K562 (cell line): ENCODE results near the gene ZCCHC14. TPM values are rescaled to one million over a fixed set of nuclear protein-coding genes. Genes with fewer than 3 reads are reported as not detected.

ENCODE experiments used
- C11orf30 ChIP-seq: fragments of 450-650 bp; IDR thresholded peaks from 2 replicates; pipeline ENCODE4 v1.6.1; 2016; ENCODE audit warnings: low read depth, mild to moderate bottlenecking
- CBX1 ChIP-seq: sonication (generic); IDR thresholded peaks from 2 replicates; pipeline ENCODE4 v1.6.1; 2016; ENCODE audit warnings: antibody characterized with exemption, low read depth, mild to moderate bottlenecking
- EWSR1 ChIP-seq: fragments of 450-650 bp; IDR thresholded peaks from 2 replicates; pipeline ENCODE4 v1.6.1; 2018; ENCODE audit warnings: borderline replicate concordance, mild to moderate bottlenecking, low read depth, moderate library complexity; ENCODE audit not compliant: partially characterized antibody
- HNRNPK ChIP-seq: fragments of 200-400 bp; formaldehyde crosslinking; IDR thresholded peaks from one replicate; pipeline ENCODE4 v1.6.1; 2018; ENCODE audit warnings: mild to moderate bottlenecking, low read depth, low read length; ENCODE audit not compliant: poor library complexity, severe bottlenecking
- HNRNPUL1 ChIP-seq: fragments of 200-400 bp; formaldehyde crosslinking; IDR thresholded peaks from 2 replicates; pipeline ENCODE4 v1.6.1; 2017; ENCODE audit warnings: low read length
- JUND ChIP-seq, 2 experiments: IDR thresholded peaks; 2 replicates in 1 of 2; 3 replicates in 1 of 2; pipeline ENCODE4 v1.6.1; 2011; ENCODE audit warnings: borderline replicate concordance in 2 of 2, low read depth in 2 of 2, low read length in 2 of 2, improper control_type of control experiment in 1 of 2, missing biosample characterization in 1 of 2, missing genetic modification characterization in 1 of 2, missing genetic modification reagents in 1 of 2
- MCM5 ChIP-seq: fragments of 450-650 bp; IDR thresholded peaks from 2 replicates; pipeline ENCODE4 v1.6.1; 2016; ENCODE audit warnings: low read depth
- MCM7 ChIP-seq, 2 experiments: fragments of 450-650 bp; IDR thresholded peaks; 2 replicates each; pipeline ENCODE4 v1.6.1; 2016 to 2018
- PML ChIP-seq: IDR thresholded peaks from 2 replicates; pipeline ENCODE4 v1.6.1; 2012; ENCODE audit warnings: low read length, inconsistent platforms
- PRMT5 ChIP-seq: sonication (generic); formaldehyde crosslinking; IDR thresholded peaks from 2 replicates; pipeline ENCODE4 v1.5.0; 2020; ENCODE audit warnings: missing genetic modification reagents
- SETDB1 ChIP-seq: IDR thresholded peaks from one replicate; pipeline ENCODE4 v1.6.1; 2012; ENCODE audit warnings: low read length, control low read depth, inconsistent platforms
- SMAD4 ChIP-seq: fragments of 250-450 bp; sonication (Bioruptor Pico); conservative IDR thresholded peaks from 2 replicates; pipeline ENCODE4 v1.8.0; 2021; ENCODE audit warnings: inconsistent platforms, mild to moderate bottlenecking, moderate library complexity
- SRSF7 ChIP-seq: fragments of 200-400 bp; formaldehyde crosslinking; optimal IDR thresholded peaks from 2 replicates; pipeline ENCODE3; 2017; ENCODE audit warnings: mild to moderate bottlenecking, low read depth, low read length
- TBP ChIP-seq: optimal IDR thresholded peaks from 2 replicates; pipeline ENCODE3; 2011; ENCODE audit warnings: low read depth, low read length, improper control_type of control experiment
- TEAD4 ChIP-seq, 2 experiments: sonication (generic) in 1 of 2; formaldehyde crosslinking in 1 of 2; IDR thresholded peaks; 2 replicates each; pipeline versions ENCODE4 v1.6.1 to v1.8.0; 2012 to 2022; ENCODE audit warnings: borderline replicate concordance in 1 of 2, inconsistent platforms in 1 of 2, low read length in 1 of 2, mild to moderate bottlenecking in 1 of 2, missing genetic modification reagents in 1 of 2
- ZFX ChIP-seq: sonication (generic); formaldehyde crosslinking; IDR thresholded peaks from 2 replicates; pipeline ENCODE4 v1.8.0; 2022; ENCODE audit warnings: mild to moderate bottlenecking, missing genetic modification reagents, moderate library complexity
- ZNF23 ChIP-seq: fragments of 250-450 bp; sonication (Bioruptor Pico); IDR thresholded peaks from 2 replicates; pipeline ENCODE4 v1.4.0; 2020; ENCODE audit warnings: mild to moderate bottlenecking
- ZNF354B ChIP-seq: fragments of 250-450 bp; sonication (Bioruptor Pico); IDR thresholded peaks from 2 replicates; pipeline ENCODE4 v1.4.0; 2020
- ZNF695 ChIP-seq: fragments of 450-650 bp; formaldehyde crosslinking; IDR thresholded peaks from 2 replicates; pipeline ENCODE4 v1.4.0; 2020; ENCODE audit warnings: mild to moderate bottlenecking, moderate library complexity
- ZNF717 ChIP-seq: fragments of 250-450 bp; sonication (Bioruptor Pico); IDR thresholded peaks from 2 replicates; pipeline ENCODE4 v1.5.0; 2021
- polyA plus RNA-seq, 8 experiments: library from polyadenylated mRNA; depleted of rRNA in 4 of 8; stranded (reverse) in 5 of 8; unstranded in 3 of 8; fragments of >200 nt; fragmentation: Nextera tagmentation in 2 of 8; fragmentation: Illumina TruSeq in 1 of 8; extraction: Ambion mirVana in 2 of 8; extraction: Trizol in 1 of 8; gene quantifications; 2 replicates each; pipeline versions ENCODE4 v1.2.1 to v1.2.3, GENCODE V29; 2011 to 2014; ENCODE audit warnings: inconsistent platforms in 1 of 8, missing spikeins in 1 of 8
- total RNA-seq, 7 experiments: library from RNA; depleted of rRNA in 6 of 7; stranded (reverse); fragments of >200 nt in 6 of 7; fragmentation: Illumina TruSeq in 2 of 7; extraction: Trizol in 2 of 7; gene quantifications; 2 replicates each; pipeline versions ENCODE4 v1.2.1 to v1.2.3, GENCODE V29; 2011 to 2021; ENCODE audit warnings: low replicate concordance in 1 of 7
- TF ChIP-seq, protein P1 (sequence below): fragments of 150-350 bp; IDR thresholded peaks from 2 replicates; pipeline ENCODE4 v1.6.1; 2014; ENCODE audit warnings: low read depth, mild to moderate bottlenecking, low read length, borderline replicate concordance
- TF ChIP-seq, protein P2 (sequence below), 2 experiments: IDR thresholded peaks in 1 of 2; conservative IDR thresholded peaks in 1 of 2; 2 replicates each; pipeline ENCODE4 v1.6.1; 2016; ENCODE audit warnings: low read depth in 2 of 2, mild to moderate bottlenecking in 1 of 2, missing compliant biosample characterization in 1 of 2, missing genetic modification characterization in 1 of 2, moderate library complexity in 1 of 2

Gene ZCCHC14
- total and polyA plus RNA-seq, 9 of the 15 experiments (the other 6 are each of a cell fraction or from before 2014, with no cell fraction given), result 1.5 to 12.4 (median 2.9) TPM

DNA sequence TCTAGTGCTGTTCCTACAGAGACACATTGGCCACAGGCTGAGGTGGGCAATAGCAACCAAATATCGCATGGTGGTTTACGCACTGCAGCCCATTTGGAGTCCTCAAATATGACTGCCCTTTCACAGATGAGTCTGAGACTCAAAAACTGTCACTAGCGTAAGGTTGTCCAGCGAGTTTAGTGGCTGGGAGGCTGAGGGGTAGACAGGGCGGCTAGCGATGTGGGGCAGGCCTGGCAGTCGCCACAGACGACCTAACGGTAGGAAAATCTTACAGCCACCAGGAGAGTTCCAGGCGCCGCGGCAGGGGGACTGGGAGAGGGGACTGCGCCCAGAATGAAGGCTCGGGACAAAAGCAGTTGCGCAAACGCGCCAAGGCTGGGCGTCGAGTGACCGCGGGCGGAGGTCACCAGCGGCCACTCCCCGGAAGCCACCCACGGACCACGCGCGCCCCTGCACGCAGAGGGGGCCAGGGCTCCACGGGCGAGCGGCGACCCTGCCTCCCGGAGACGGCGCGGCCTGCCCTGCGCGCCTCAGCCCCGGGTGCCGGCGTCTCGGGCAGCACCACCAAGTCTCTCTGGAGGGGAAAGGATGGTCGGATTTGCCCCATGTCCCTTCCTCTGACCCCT, 101.4 kb downstream of the ZCCHC14 start (continued):
- TF ChIP-seq, protein P1, sequence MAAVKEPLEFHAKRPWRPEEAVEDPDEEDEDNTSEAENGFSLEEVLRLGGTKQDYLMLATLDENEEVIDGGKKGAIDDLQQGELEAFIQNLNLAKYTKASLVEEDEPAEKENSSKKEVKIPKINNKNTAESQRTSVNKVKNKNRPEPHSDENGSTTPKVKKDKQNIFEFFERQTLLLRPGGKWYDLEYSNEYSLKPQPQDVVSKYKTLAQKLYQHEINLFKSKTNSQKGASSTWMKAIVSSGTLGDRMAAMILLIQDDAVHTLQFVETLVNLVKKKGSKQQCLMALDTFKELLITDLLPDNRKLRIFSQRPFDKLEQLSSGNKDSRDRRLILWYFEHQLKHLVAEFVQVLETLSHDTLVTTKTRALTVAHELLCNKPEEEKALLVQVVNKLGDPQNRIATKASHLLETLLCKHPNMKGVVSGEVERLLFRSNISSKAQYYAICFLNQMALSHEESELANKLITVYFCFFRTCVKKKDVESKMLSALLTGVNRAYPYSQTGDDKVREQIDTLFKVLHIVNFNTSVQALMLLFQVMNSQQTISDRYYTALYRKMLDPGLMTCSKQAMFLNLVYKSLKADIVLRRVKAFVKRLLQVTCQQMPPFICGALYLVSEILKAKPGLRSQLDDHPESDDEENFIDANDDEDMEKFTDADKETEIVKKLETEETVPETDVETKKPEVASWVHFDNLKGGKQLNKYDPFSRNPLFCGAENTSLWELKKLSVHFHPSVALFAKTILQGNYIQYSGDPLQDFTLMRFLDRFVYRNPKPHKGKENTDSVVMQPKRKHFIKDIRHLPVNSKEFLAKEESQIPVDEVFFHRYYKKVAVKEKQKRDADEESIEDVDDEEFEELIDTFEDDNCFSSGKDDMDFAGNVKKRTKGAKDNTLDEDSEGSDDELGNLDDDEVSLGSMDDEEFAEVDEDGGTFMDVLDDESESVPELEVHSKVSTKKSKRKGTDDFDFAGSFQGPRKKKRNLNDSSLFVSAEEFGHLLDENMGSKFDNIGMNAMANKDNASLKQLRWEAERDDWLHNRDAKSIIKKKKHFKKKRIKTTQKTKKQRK, result no peak
- TF ChIP-seq TEAD4 (IDR thresholded peaks at IDR 0.05; ENCODE audit: low read length) (no peak; the same call in 1 of the 2 replicates), TEAD4 (CRISPR knock-in tag; IDR thresholded peaks at IDR 0.05; ENCODE audit: borderline replicate concordance) (no peak), ZFX (CRISPR knock-in tag) (no peak), ZNF23 (no peak), MCM5 (no peak), C11orf30 (no peak), JUND (IDR thresholded peaks at IDR 0.05; ENCODE audit: borderline replicate concordance, low read depth, low read length) (no peak), JUND (tag; IDR thresholded peaks at IDR 0.05; ENCODE audit: borderline replicate concordance, low read depth, low read length) (peak; percentile 5; the same call in 1 of the 3 replicates), SETDB1 (no peak), TBP (no peak), ZNF354B (CRISPR knock-in tag) (no peak), ZNF695 (CRISPR knock-in tag) (no peak), CBX1 (no peak), SMAD4 (CRISPR knock-in tag) (peak; percentile 90), MCM7 (IDR thresholded peaks at IDR 0.05) (no peak), ZNF717 (CRISPR knock-in tag) (no peak), PRMT5 (CRISPR knock-in tag) (no peak), HNRNPUL1 (no peak), HNRNPK (no peak), EWSR1 (no peak), PML (no peak), SRSF7 (no peak)
- TF ChIP-seq, protein P2, sequence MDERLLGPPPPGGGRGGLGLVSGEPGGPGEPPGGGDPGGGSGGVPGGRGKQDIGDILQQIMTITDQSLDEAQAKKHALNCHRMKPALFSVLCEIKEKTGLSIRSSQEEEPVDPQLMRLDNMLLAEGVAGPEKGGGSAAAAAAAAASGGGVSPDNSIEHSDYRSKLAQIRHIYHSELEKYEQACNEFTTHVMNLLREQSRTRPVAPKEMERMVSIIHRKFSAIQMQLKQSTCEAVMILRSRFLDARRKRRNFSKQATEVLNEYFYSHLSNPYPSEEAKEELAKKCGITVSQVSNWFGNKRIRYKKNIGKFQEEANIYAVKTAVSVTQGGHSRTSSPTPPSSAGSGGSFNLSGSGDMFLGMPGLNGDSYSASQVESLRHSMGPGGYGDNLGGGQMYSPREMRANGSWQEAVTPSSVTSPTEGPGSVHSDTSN (CRISPR knock-in tag; IDR thresholded peaks at IDR 0.05; ENCODE audit: low read depth), result no peak
- TF ChIP-seq, protein P2 (tag; conservative IDR thresholded peaks at IDR 0.05; ENCODE audit: low read depth), result no peak
